HepG2 (cell line): ENCODE results near the gene MACROD2. TPM values are rescaled to one million over a fixed set of nuclear protein-coding genes. Genes with fewer than 3 reads are reported as not detected.

ENCODE experiments used
- ATAC-seq: fragments of 200-7000 bp; cut with Tn5 transposase; 3 replicates; pipeline ENCODE4 v1.9.1; 2020; ENCODE audit warnings: mild to moderate bottlenecking, moderate library complexity
- BruUV-seq: library from RNA; stranded (reverse); fragments of 400-500 nt; replicated peaks from 2 replicates; lab custom pipeline; 2021; lab: Mats Ljungman, UMichigan
- CTCF ChIA-PET: fragments of 300-600 bp; formaldehyde crosslinking; extraction: SDS; loops from one replicate; lab custom pipeline; 2021; ENCODE audit warnings: low total read pairs, inconsistent platforms, low intra/inter-chr PET ratio; lab: Yijun Ruan, JAX
- POLR2A ChIA-PET: fragments of 350-600 bp; sonication (Branson Sonifier 250); formaldehyde crosslinking; loops from one replicate; lab custom pipeline; 2020; ENCODE audit warnings: antibody characterized with exemption, inconsistent platforms; lab: Yijun Ruan, JAX
- DNase-seq: peaks from one replicate; pipeline ENCODE4 v3.0.0-alpha.2; 2015; ENCODE audit warnings: low spot score
- FAIRE-seq: peaks from 3 replicates; lab custom pipeline; 2011; peaks lifted over from hg19 to GRCh38; lab: Jason Lieb, UNC
- H2AFZ ChIP-seq: one replicate; pipeline ENCODE4 v1.6.1; 2011; ENCODE audit warnings: low read length, inconsistent platforms
- H3K27ac ChIP-seq: fragments of 300-600 bp; 3 replicates; pipeline ENCODE4 v1.8.0; 2011; ENCODE audit warnings: mixed run types, mild to moderate bottlenecking, mixed read lengths, low read length, inconsistent platforms; ENCODE audit not compliant: insufficient read depth; ENCODE audit errors: extremely low read length
- H3K27me3 ChIP-seq, 2 experiments: fragments of 200-600 bp in 1 of 2; 2 replicates in 1 of 2; 3 replicates in 1 of 2; pipeline versions ENCODE4 v1.6.0 to v1.8.0; 2011; ENCODE audit warnings: low read length in 2 of 2, mild to moderate bottlenecking in 2 of 2, moderate library complexity in 2 of 2, inconsistent platforms in 1 of 2; ENCODE audit not compliant: insufficient read depth in 2 of 2, control insufficient read depth in 1 of 2
- H3K36me3 ChIP-seq, 2 experiments: fragments of 200-600 bp in 1 of 2; replicated peaks in 1 of 2; 2 replicates in 1 of 2; 3 replicates in 1 of 2; pipeline versions ENCODE4 v1.5.1 to v1.8.0; 2011; ENCODE audit warnings: low read length in 2 of 2, inconsistent platforms in 1 of 2; ENCODE audit not compliant: insufficient read depth in 2 of 2, control insufficient read depth in 1 of 2
- H3K4me1 ChIP-seq: 2 replicates; pipeline ENCODE4 v1.5.1; 2012; ENCODE audit warnings: low read length, inconsistent platforms; ENCODE audit not compliant: insufficient read depth
- H3K4me2 ChIP-seq: 2 replicates; pipeline ENCODE4 v1.6.0; 2011; ENCODE audit warnings: low read depth, low read length, inconsistent platforms
- H3K4me3 ChIP-seq, 3 experiments: fragments of 200-600 bp in 1 of 3; sonication (generic), shearing (Covaris generic) in 1 of 3; replicated peaks in 1 of 3; 2 replicates each; pipeline ENCODE4 v1.5.1; 2011 to 2016; ENCODE audit warnings: low read length in 3 of 3, inconsistent platforms in 2 of 3, low read depth in 2 of 3, mild to moderate bottlenecking in 2 of 3, control low read depth in 1 of 3, mixed read lengths in 1 of 3; ENCODE audit not compliant: insufficient read depth in 1 of 3
- H3K79me2 ChIP-seq: one replicate; pipeline ENCODE4 v1.6.1; 2011; ENCODE audit warnings: low read length, inconsistent platforms; ENCODE audit not compliant: insufficient read depth
- H3K9ac ChIP-seq: 2 replicates; pipeline ENCODE4 v1.6.0; 2011; ENCODE audit warnings: mild to moderate bottlenecking, low read depth, low read length, inconsistent platforms; ENCODE audit not compliant: insufficient read depth
- H3K9me3 ChIP-seq: 2 replicates; pipeline ENCODE4 v1.5.1; 2012; ENCODE audit warnings: mild to moderate bottlenecking, low read length
- H4K20me1 ChIP-seq: 2 replicates; pipeline ENCODE4 v1.6.0; 2011; ENCODE audit warnings: inconsistent platforms, mild to moderate bottlenecking, low read length, moderate library complexity; ENCODE audit not compliant: insufficient read depth
- ATRX ChIP-seq: sonication (generic); formaldehyde crosslinking; IDR thresholded peaks from 2 replicates; pipeline ENCODE4 v1.4.0; 2020; ENCODE audit warnings: missing genetic modification reagents, borderline replicate concordance
- HNRNPK ChIP-seq: fragments of 200-400 bp; formaldehyde crosslinking; IDR thresholded peaks from 2 replicates; pipeline ENCODE4 v1.6.1; 2018; ENCODE audit warnings: low read length, low read depth, moderate library complexity, mild to moderate bottlenecking; ENCODE audit not compliant: poor library complexity, severe bottlenecking
- PHF20 ChIP-seq: sonication (generic); formaldehyde crosslinking; IDR thresholded peaks from 2 replicates; pipeline ENCODE4 v1.5.0; 2020; ENCODE audit warnings: mild to moderate bottlenecking, missing genetic modification reagents
- SALL2 ChIP-seq: sonication (generic); formaldehyde crosslinking; IDR thresholded peaks from 2 replicates; pipeline ENCODE4 v1.8.1; 2023; ENCODE audit warnings: mild to moderate bottlenecking, missing genetic modification reagents, inconsistent platforms
- ZNF335 ChIP-seq: sonication (generic); formaldehyde crosslinking; IDR thresholded peaks from 2 replicates; pipeline ENCODE4 v1.4.0; 2020; ENCODE audit warnings: missing genetic modification reagents
- ZNF530 ChIP-seq: sonication (generic); formaldehyde crosslinking; IDR thresholded peaks from 2 replicates; pipeline ENCODE4 v1.5.0; 2020; ENCODE audit warnings: low read depth, mild to moderate bottlenecking, missing genetic modification reagents
- ZNF83 ChIP-seq: sonication (generic); formaldehyde crosslinking; IDR thresholded peaks from 2 replicates; pipeline ENCODE4 v1.4.0; 2020; ENCODE audit warnings: missing genetic modification reagents, mild to moderate bottlenecking, borderline replicate concordance
- WGBS: methylation state at CpG from one replicate; pipeline ENCODE4 v1.1.6; 2017; ENCODE audit warnings: low lambda C conversion rate; 5-methylcytosine and 5-hydroxymethylcytosine counted together
- in situ Hi-C: cut with HindIII; loops from 2 replicates; pipeline ENCODE4 v1.10.0; 2017; ENCODE audit warnings: low pct_unique_long_range_greater_than_20kb; ENCODE audit not compliant: extremely low pct_ligation_motif_present
- intact Hi-C: fragments of 100-400 bp; cut with micrococcal nuclease; formaldehyde crosslinking; loops from one replicate; pipeline ENCODE4 v1.10.0; 2022; ENCODE audit not compliant: unreplicated experiment
- polyA plus RNA-seq, 8 experiments: library from polyadenylated mRNA; depleted of rRNA in 3 of 8; stranded (reverse) in 7 of 8; unstranded in 1 of 8; fragments of >200 nt; fragmentation: Illumina TruSeq in 4 of 8; extraction: Trizol in 4 of 8; gene quantifications; 2 replicates each; pipeline versions ENCODE4 v1.2.1 to v1.2.3, GENCODE V29; 2011 to 2016; ENCODE audit warnings: low read depth in 4 of 8, missing spikeins in 1 of 8, mixed read lengths in 1 of 8; ENCODE audit not compliant: insufficient read depth in 1 of 8
- total RNA-seq, 5 experiments: library from RNA; depleted of rRNA; stranded (reverse); fragments of >200 nt; fragmentation: Illumina TruSeq; extraction: Trizol; gene quantifications; 2 replicates each; pipeline ENCODE4 v1.2.3, GENCODE V29; 2016; ENCODE audit warnings: low read depth in 1 of 5
- TF ChIP-seq, protein P1 (sequence below): sonication (generic); formaldehyde crosslinking; IDR thresholded peaks from 2 replicates; pipeline ENCODE4 v1.4.0; 2020; ENCODE audit warnings: missing genetic modification reagents
- TF ChIP-seq, protein P2 (sequence below): sonication (generic); formaldehyde crosslinking; IDR thresholded peaks from 2 replicates; pipeline ENCODE4 v1.4.0; 2020; ENCODE audit warnings: mild to moderate bottlenecking, low read depth, missing genetic modification reagents
- TF ChIP-seq, protein P3 (sequence below): sonication (generic); formaldehyde crosslinking; IDR thresholded peaks from 2 replicates; pipeline ENCODE4 v1.8.0; 2022; ENCODE audit warnings: mild to moderate bottlenecking, missing genetic modification reagents
- TF ChIP-seq, protein P4 (sequence below): sonication (generic); formaldehyde crosslinking; IDR thresholded peaks from 2 replicates; pipeline ENCODE4 v1.9.0; 2021; ENCODE audit warnings: missing genetic modification reagents, mild to moderate bottlenecking, borderline replicate concordance
- TF ChIP-seq, protein P5 (sequence below): sonication (generic); formaldehyde crosslinking; IDR thresholded peaks from 2 replicates; pipeline ENCODE4; 2020; ENCODE audit warnings: missing genetic modification reagents, mild to moderate bottlenecking, borderline replicate concordance

The MACROD2 gene
- total and polyA plus RNA-seq, 2 of the 13 experiments (the other 11 are each of a cell fraction or from before 2014, with no cell fraction given), result 0.13 to 0.51 TPM

DNA sequence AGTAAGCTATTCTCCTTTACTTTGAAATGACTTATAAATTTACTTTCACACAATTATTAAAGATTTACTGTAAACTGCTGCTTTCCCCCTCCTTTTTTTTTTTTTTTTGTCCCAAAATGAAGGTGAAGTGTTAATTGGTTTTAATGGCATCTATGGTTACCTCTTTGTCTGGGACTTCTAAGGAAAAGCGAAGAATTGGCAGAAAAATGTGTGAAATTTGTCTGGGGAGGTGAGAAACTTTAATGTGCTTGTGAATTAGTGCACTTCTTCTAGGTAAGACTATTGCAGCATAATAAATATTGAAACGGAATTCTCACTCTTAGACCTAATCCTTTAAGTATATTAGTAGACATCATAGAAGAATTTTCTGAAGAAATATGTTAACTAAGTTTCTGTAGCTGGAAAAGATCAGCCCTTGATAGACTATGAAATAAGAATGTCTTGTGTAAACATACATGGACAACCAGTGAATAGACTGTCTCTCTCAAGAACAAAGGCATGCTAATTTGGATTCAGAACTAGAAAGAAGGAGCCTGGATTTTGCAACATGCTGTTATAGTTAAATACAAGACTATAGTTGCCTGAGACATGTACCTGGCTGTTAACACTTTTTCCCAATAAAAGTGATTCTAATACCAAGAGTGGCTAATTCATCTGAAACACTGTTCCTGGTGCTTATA, 318.2 kb downstream of the MACROD2 start (continued):
- no peak for TF ChIP-seq HNRNPK
- no peak for TF ChIP-seq SALL2
- TF ChIP-seq, all 625 proteins: peak for 0

DNA sequence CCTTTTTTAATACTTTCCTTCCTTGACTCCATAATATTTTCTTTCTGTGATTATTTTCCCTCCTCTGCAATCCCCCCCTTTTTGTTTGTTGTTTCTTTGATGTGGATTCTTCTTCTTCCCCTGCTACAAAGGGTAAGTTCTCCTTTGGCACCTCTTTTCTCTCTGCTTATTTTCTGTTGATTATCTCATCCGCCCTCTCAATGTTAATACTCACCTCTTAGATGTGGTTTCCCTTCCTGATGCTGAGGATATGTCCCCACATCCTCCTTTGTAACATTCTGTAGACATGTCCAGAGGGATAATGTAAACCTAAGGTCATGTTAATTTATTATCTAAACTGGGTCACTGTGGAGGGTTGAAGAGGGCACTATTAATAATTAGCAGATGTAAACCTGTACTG, 324.4 kb downstream of the MACROD2 start:
- CTCF ChIA-PET, result no interaction called here
- no peaks in the 10 kb centered on the region for H4K20me1 ChIP-seq
- H3K79me2 ChIP-seq, result no peaks in the 10 kb centered on the region
- DNase-seq (no peak), ATAC-seq (no peak), FAIRE-seq (no peak)
- in situ Hi-C loops, result no loop called here
- H3K9ac ChIP-seq, result no peak overlapping the region
- intact Hi-C loops, result no loop called here
- TF ChIP-seq PHF20 (no peak), ATRX (CRISPR knock-in tag) (no peak), ZNF335 (CRISPR knock-in tag) (no peak), ZNF530 (CRISPR knock-in tag) (no peak), ZNF83 (CRISPR knock-in tag) (no peak)
- TF ChIP-seq, protein P1, sequence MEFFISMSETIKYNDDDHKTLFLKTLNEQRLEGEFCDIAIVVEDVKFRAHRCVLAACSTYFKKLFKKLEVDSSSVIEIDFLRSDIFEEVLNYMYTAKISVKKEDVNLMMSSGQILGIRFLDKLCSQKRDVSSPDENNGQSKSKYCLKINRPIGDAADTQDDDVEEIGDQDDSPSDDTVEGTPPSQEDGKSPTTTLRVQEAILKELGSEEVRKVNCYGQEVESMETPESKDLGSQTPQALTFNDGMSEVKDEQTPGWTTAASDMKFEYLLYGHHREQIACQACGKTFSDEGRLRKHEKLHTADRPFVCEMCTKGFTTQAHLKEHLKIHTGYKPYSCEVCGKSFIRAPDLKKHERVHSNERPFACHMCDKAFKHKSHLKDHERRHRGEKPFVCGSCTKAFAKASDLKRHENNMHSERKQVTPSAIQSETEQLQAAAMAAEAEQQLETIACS (CRISPR knock-in tag), result no peak
- TF ChIP-seq, protein P2, sequence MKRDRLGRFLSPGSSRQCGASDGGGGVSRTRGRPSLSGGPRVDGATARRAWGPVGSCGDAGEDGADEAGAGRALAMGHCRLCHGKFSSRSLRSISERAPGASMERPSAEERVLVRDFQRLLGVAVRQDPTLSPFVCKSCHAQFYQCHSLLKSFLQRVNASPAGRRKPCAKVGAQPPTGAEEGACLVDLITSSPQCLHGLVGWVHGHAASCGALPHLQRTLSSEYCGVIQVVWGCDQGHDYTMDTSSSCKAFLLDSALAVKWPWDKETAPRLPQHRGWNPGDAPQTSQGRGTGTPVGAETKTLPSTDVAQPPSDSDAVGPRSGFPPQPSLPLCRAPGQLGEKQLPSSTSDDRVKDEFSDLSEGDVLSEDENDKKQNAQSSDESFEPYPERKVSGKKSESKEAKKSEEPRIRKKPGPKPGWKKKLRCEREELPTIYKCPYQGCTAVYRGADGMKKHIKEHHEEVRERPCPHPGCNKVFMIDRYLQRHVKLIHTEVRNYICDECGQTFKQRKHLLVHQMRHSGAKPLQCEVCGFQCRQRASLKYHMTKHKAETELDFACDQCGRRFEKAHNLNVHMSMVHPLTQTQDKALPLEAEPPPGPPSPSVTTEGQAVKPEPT (CRISPR knock-in tag), result no peak
- TF ChIP-seq, protein P3, sequence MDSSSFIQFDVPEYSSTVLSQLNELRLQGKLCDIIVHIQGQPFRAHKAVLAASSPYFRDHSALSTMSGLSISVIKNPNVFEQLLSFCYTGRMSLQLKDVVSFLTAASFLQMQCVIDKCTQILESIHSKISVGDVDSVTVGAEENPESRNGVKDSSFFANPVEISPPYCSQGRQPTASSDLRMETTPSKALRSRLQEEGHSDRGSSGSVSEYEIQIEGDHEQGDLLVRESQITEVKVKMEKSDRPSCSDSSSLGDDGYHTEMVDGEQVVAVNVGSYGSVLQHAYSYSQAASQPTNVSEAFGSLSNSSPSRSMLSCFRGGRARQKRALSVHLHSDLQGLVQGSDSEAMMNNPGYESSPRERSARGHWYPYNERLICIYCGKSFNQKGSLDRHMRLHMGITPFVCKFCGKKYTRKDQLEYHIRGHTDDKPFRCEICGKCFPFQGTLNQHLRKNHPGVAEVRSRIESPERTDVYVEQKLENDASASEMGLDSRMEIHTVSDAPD (CRISPR knock-in tag), result no peak
- TF ChIP-seq, protein P4, sequence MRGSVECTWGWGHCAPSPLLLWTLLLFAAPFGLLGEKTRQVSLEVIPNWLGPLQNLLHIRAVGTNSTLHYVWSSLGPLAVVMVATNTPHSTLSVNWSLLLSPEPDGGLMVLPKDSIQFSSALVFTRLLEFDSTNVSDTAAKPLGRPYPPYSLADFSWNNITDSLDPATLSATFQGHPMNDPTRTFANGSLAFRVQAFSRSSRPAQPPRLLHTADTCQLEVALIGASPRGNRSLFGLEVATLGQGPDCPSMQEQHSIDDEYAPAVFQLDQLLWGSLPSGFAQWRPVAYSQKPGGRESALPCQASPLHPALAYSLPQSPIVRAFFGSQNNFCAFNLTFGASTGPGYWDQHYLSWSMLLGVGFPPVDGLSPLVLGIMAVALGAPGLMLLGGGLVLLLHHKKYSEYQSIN (CRISPR knock-in tag), result no peak
- TF ChIP-seq, protein P5, sequence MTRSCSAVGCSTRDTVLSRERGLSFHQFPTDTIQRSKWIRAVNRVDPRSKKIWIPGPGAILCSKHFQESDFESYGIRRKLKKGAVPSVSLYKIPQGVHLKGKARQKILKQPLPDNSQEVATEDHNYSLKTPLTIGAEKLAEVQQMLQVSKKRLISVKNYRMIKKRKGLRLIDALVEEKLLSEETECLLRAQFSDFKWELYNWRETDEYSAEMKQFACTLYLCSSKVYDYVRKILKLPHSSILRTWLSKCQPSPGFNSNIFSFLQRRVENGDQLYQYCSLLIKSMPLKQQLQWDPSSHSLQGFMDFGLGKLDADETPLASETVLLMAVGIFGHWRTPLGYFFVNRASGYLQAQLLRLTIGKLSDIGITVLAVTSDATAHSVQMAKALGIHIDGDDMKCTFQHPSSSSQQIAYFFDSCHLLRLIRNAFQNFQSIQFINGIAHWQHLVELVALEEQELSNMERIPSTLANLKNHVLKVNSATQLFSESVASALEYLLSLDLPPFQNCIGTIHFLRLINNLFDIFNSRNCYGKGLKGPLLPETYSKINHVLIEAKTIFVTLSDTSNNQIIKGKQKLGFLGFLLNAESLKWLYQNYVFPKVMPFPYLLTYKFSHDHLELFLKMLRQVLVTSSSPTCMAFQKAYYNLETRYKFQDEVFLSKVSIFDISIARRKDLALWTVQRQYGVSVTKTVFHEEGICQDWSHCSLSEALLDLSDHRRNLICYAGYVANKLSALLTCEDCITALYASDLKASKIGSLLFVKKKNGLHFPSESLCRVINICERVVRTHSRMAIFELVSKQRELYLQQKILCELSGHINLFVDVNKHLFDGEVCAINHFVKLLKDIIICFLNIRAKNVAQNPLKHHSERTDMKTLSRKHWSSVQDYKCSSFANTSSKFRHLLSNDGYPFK (CRISPR knock-in tag), result no peak
- POLR2A ChIA-PET, result no interaction called here
- no TSS peak for BruUV-seq
- no peak overlapping the region for H2AFZ ChIP-seq
- H3K36me3 ChIP-seq, result no peaks in the 10 kb centered on the region
- no peaks in the 10 kb centered on the region for H3K4me1 ChIP-seq
- no peaks in the 10 kb centered on the region for H3K27me3 ChIP-seq
- WGBS, result 12% methylated on average over 1 of the region's 1 CpG
- no peak overlapping the region for H3K4me3 ChIP-seq
- H3K9me3 ChIP-seq, result no peaks in the 10 kb centered on the region
- H3K4me2 ChIP-seq, result no peak overlapping the region
- no peak overlapping the region for H3K27ac ChIP-seq
